CD4-positive, alpha-beta T cell treated with Interleukin-15 for 1 hour (primary cell): Measurements from ENCODE around the gene SCAPER.
"Not testable (repeated sequence)": the region's sequence is repeated elsewhere in the genome, so short reads cannot be mapped to it uniquely, and the experiment has no call there.

Experiments
- DNase-seq: peaks from one replicate; pipeline ENCODE4 v3.0.0-alpha.2; 2020

Gene SCAPER

GRCh38 chr15:76772776-76773175, 132.4 kb downstream of the SCAPER start:
- DNase-seq: no peak

GRCh38 chr15:76764004-76764403, 141.1 kb downstream of the SCAPER start:
- DNase-seq: no peak

GRCh38 chr15:76763554-76763953, 141.6 kb downstream of the SCAPER start:
- no peak for DNase-seq

GRCh38 chr15:76756381-76756780, 148.8 kb downstream of the SCAPER start:
- DNase-seq: no peak

- DNase-seq: no peak
Observed at GRCh38 chr15:76753771-76754170, 151.4 kb downstream of the SCAPER start.

- no peak for DNase-seq
Observed at GRCh38 chr15:76753131-76753530, 152.0 kb downstream of the SCAPER start.

GRCh38 chr15:76752549-76752948, 152.6 kb downstream of the SCAPER start:
- DNase-seq: no peak

GRCh38 chr15:76737573-76737972, 167.6 kb downstream of the SCAPER start:
- no peak for DNase-seq

- DNase-seq: not testable (repeated sequence)
Observed at GRCh38 chr15:76732321-76732720, 172.8 kb downstream of the SCAPER start.

GRCh38 chr15:76730262-76730661, 174.9 kb downstream of the SCAPER start:
- DNase-seq: no peak

GRCh38 chr15:76718863-76719262, 186.3 kb downstream of the SCAPER start:
- DNase-seq: no peak

GRCh38 chr15:76714950-76715349, 190.2 kb downstream of the SCAPER start:
- no peak for DNase-seq

GRCh38 chr15:76711351-76711827, 193.8 kb downstream of the SCAPER start:
- no peak for DNase-seq

- DNase-seq: not testable (repeated sequence)
Observed at GRCh38 chr15:76704032-76704431, 201.1 kb downstream of the SCAPER start.

- no peak for DNase-seq
Observed at GRCh38 chr15:76696840-76697239, 208.3 kb downstream of the SCAPER start.

GRCh38 chr15:76692546-76692945, 212.6 kb downstream of the SCAPER start:
- not testable (repeated sequence) for DNase-seq

GRCh38 chr15:76687592-76687991, 217.5 kb downstream of the SCAPER start:
- not testable (repeated sequence) for DNase-seq

GRCh38 chr15:76684002-76684401, 221.1 kb downstream of the SCAPER start:
- DNase-seq: no peak

GRCh38 chr15:76682833-76683232, 222.3 kb downstream of the SCAPER start:
- DNase-seq: no peak

GRCh38 chr15:76682259-76682658, 222.9 kb downstream of the SCAPER start:
- no peak for DNase-seq

- DNase-seq: no peak
Observed at GRCh38 chr15:76678766-76679165, 226.4 kb downstream of the SCAPER start.

GRCh38 chr15:76674883-76675282, 230.3 kb downstream of the SCAPER start:
- DNase-seq: no peak

- no peak for DNase-seq
Observed at GRCh38 chr15:76669521-76670207, 235.5 kb downstream of the SCAPER start.

- no peak for DNase-seq
Observed at GRCh38 chr15:76668900-76669299, 236.2 kb downstream of the SCAPER start.
